NCI-H2081 treated with DMSO at 0.1 percent for 48 hours (cell line): ENCODE results near the gene SREK1IP1.

Experiments used
- DNase-seq: peaks from one replicate; lab custom pipeline; 2025; lab: John Stamatoyannopoulos, UW

SREK1IP1 gene

GRCh38 chr5:64680289-64680688 is 88.2 kb downstream of the SREK1IP1 start:
- no peak for DNase-seq

- no peak for DNase-seq
These were observed 90.1 kb downstream of the SREK1IP1 start for GRCh38 chr5:64678374-64678773.

- no peak for DNase-seq
These were observed 96.8 kb downstream of the SREK1IP1 start for GRCh38 chr5:64671678-64672077.

DNA sequence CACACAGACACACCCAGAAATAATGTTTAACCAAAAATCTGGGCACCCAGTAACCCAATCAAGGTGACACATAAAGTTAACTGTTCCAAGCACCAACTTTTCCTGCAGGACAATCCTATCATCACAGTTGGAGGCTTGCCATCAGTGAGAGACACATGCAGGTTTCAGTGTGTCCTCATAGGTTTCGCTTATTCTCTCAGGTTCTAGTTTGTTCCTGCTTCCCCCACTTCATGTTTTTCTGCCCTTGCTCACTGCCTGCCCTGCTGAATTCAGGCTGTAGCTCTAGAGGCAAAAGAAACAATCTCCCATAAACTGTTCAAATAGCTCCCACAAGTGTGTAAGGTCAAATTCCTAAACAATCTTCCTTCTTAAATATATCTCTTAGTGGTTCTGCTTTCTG is 98.2 kb downstream of the SREK1IP1 start:
- no peak for DNase-seq
